Central memory CD8-positive, alpha-beta T cell (primary cell): ENCODE results near the gene RAET1E.
"Not testable (repeated sequence)": the region's sequence is repeated elsewhere in the genome, so short reads cannot be mapped to it uniquely, and the experiment has no call there.

Experiments used
- ATAC-seq: fragments of 150-1000 bp; cut with Tn5 transposase; replicated peaks from 2 replicates; pipeline ENCODE4 v1.10.0; 2022; ENCODE audit warnings: mild to moderate bottlenecking, moderate FRiP score, moderate number of reproducible peaks; ENCODE audit not compliant: poor library complexity, severe bottlenecking; ENCODE audit errors: extremely low read depth
- DNase-seq, 2 donors: peaks; one replicate each; pipeline ENCODE4 v3.0.0; 2021; ENCODE audit warnings: low spot score in 2 of 2
- H3K27ac Mint-ChIP-seq: one replicate; pipeline ENCODE4 v1.8.0; 2022; ENCODE audit warnings: low read depth, mild to moderate bottlenecking, moderate library complexity, mixed read lengths
- H3K27me3 Mint-ChIP-seq: one replicate; pipeline ENCODE4 v1.8.0; 2022; ENCODE audit warnings: mixed read lengths
- H3K36me3 Mint-ChIP-seq: one replicate; pipeline ENCODE4 v1.8.0; 2022; ENCODE audit warnings: mild to moderate bottlenecking, moderate library complexity, mixed read lengths; ENCODE audit not compliant: insufficient read depth
- H3K4me1 Mint-ChIP-seq: one replicate; pipeline ENCODE4 v1.8.0; 2022; ENCODE audit warnings: mixed read lengths
- H3K4me3 Mint-ChIP-seq: one replicate; pipeline ENCODE4 v1.8.0; 2022; ENCODE audit warnings: mild to moderate bottlenecking, moderate library complexity, mixed read lengths
- H3K9me3 Mint-ChIP-seq: one replicate; pipeline ENCODE4 v1.8.0; 2022; ENCODE audit warnings: mixed read lengths

RAET1E gene

GRCh38 chr6:149913540-149914240, 15.8 kb upstream of the RAET1E start:
- no peaks in the 10 kb centered on the region for H3K36me3 Mint-ChIP-seq
- no peak for ATAC-seq
- peaks cover 46% of the 10 kb centered on the region for H3K27me3 Mint-ChIP-seq
- no peaks in the 10 kb centered on the region for H3K4me1 Mint-ChIP-seq
- DNase-seq = no peak
- H3K9me3 Mint-ChIP-seq = no peaks in the 10 kb centered on the region
- H3K4me3 Mint-ChIP-seq = no peak overlapping the region
- H3K27ac Mint-ChIP-seq = no peak overlapping the region

GRCh38 chr6:149913085-149913484, 15.2 kb upstream of the RAET1E start:
- Mint-ChIP-seq H3K27me3 (peaks cover 40% of the 10 kb centered on the region), H3K4me3 (no peak overlapping the region), H3K36me3 (no peaks in the 10 kb centered on the region), H3K27ac (no peak overlapping the region), H3K9me3 (peaks cover 2% of the 10 kb centered on the region), H3K4me1 (no peaks in the 10 kb centered on the region)
- DNase-seq (no peak), ATAC-seq (no peak)

GRCh38 chr6:149912680-149913079, 14.8 kb upstream of the RAET1E start:
- H3K36me3 Mint-ChIP-seq, ATAC-seq, H3K4me1 Mint-ChIP-seq, H3K4me3 Mint-ChIP-seq, H3K9me3 Mint-ChIP-seq, H3K27ac Mint-ChIP-seq, DNase-seq: not testable (repeated sequence)
- H3K27me3 Mint-ChIP-seq = peaks cover 38% of the 10 kb centered on the region

GRCh38 chr6:149910721-149911151, 12.8 kb upstream of the RAET1E start:
- Mint-ChIP-seq H3K27me3 (peaks cover 38% of the 10 kb centered on the region), H3K9me3 (peaks cover 6% of the 10 kb centered on the region), H3K4me3 (no peak overlapping the region), H3K4me1 (no peaks in the 10 kb centered on the region), H3K36me3 (no peaks in the 10 kb centered on the region), H3K27ac (no peak overlapping the region)
- DNase-seq (no peak), ATAC-seq (no peak)

GRCh38 chr6:149909701-149910470, 12.0 kb upstream of the RAET1E start:
- Mint-ChIP-seq H3K9me3 (peaks cover 6% of the 10 kb centered on the region), H3K4me3 (no peak overlapping the region), H3K36me3 (no peaks in the 10 kb centered on the region), H3K27ac (no peak overlapping the region), H3K27me3 (peaks cover 43% of the 10 kb centered on the region), H3K4me1 (no peaks in the 10 kb centered on the region)
- DNase-seq (no peak), ATAC-seq (no peak)

GRCh38 chr6:149908480-149908879, 10.6 kb upstream of the RAET1E start:
- ATAC-seq, H3K4me3 Mint-ChIP-seq, H3K9me3 Mint-ChIP-seq, H3K27ac Mint-ChIP-seq, H3K4me1 Mint-ChIP-seq, H3K36me3 Mint-ChIP-seq, DNase-seq: not testable (repeated sequence)
- H3K27me3 Mint-ChIP-seq = peaks cover 41% of the 10 kb centered on the region

GRCh38 chr6:149907317-149907716, 9.4 kb upstream of the RAET1E start:
- no peak for ATAC-seq
- Mint-ChIP-seq H3K27me3 (peaks cover 44% of the 10 kb centered on the region), H3K4me3 (no peak overlapping the region)

GRCh38 chr6:149906405-149906804, 8.5 kb upstream of the RAET1E start:
- DNase-seq = no peak
- no peak for ATAC-seq
- Mint-ChIP-seq H3K36me3 (no peaks in the 10 kb centered on the region), H3K4me3 (no peak overlapping the region), H3K9me3 (peaks cover 6% of the 10 kb centered on the region), H3K27me3 (peaks cover 49% of the 10 kb centered on the region), H3K4me1 (no peaks in the 10 kb centered on the region), H3K27ac (no peak overlapping the region)

More at GRCh38 chr6:149907317-149907716, 9.4 kb upstream of the RAET1E start:
- no peak overlapping the region for H3K27ac Mint-ChIP-seq
- DNase-seq = no peak
- H3K36me3 Mint-ChIP-seq = no peaks in the 10 kb centered on the region
- H3K4me1 Mint-ChIP-seq = no peaks in the 10 kb centered on the region
- H3K9me3 Mint-ChIP-seq = peaks cover 6% of the 10 kb centered on the region

GRCh38 chr6:149905911-149906371, 8.0 kb upstream of the RAET1E start:
- Mint-ChIP-seq H3K9me3 (peaks cover 6% of the 10 kb centered on the region), H3K4me1 (no peaks in the 10 kb centered on the region), H3K36me3 (no peaks in the 10 kb centered on the region), H3K27ac (no peak overlapping the region), H3K27me3 (peaks cover 46% of the 10 kb centered on the region), H3K4me3 (no peak overlapping the region)
- DNase-seq (no peak), ATAC-seq (no peak)

- no peaks in the 10 kb centered on the region for H3K36me3 Mint-ChIP-seq
- DNase-seq = no peak
- H3K27me3 Mint-ChIP-seq = peaks cover 41% of the 10 kb centered on the region
- no peak overlapping the region for H3K4me3 Mint-ChIP-seq
- ATAC-seq = no peak
- H3K9me3 Mint-ChIP-seq = peaks cover 6% of the 10 kb centered on the region
- no peak overlapping the region for H3K27ac Mint-ChIP-seq
- H3K4me1 Mint-ChIP-seq = no peaks in the 10 kb centered on the region
Measured at GRCh38 chr6:149905371-149905910, 7.5 kb upstream of the RAET1E start.

GRCh38 chr6:149904661-149905370, 6.9 kb upstream of the RAET1E start:
- Mint-ChIP-seq H3K27me3 (peaks cover 41% of the 10 kb centered on the region), H3K4me1 (no peaks in the 10 kb centered on the region), H3K27ac (no peak overlapping the region)

GRCh38 chr6:149903938-149904611, 6.2 kb upstream of the RAET1E start:
- no peaks in the 10 kb centered on the region for H3K36me3 Mint-ChIP-seq
- H3K9me3 Mint-ChIP-seq = peaks cover 6% of the 10 kb centered on the region
- DNase-seq (no peak), ATAC-seq (no peak)
- peaks cover 48% of the 10 kb centered on the region for H3K27me3 Mint-ChIP-seq
- no peak overlapping the region for H3K27ac Mint-ChIP-seq
- no peak overlapping the region for H3K4me3 Mint-ChIP-seq
- H3K4me1 Mint-ChIP-seq = no peaks in the 10 kb centered on the region

More at GRCh38 chr6:149904661-149905370, 6.9 kb upstream of the RAET1E start:
- ATAC-seq (no peak), DNase-seq (no peak)
- Mint-ChIP-seq H3K36me3 (no peaks in the 10 kb centered on the region), H3K4me3 (no peak overlapping the region), H3K9me3 (peaks cover 6% of the 10 kb centered on the region)
